H1 (cell line): ENCODE results near the gene HS3ST6. TPM values are rescaled to one million over a fixed set of nuclear protein-coding genes. Genes with fewer than 3 reads are reported as not detected.

Experiments
- CTCF ChIA-PET: fragments of 300-600 bp; sonication (Branson Sonifier 250); formaldehyde crosslinking; loops from one replicate; lab custom pipeline; 2021; ENCODE audit not compliant: partially characterized antibody; lab: Charles Lee
- POLR2A ChIA-PET: fragments of 300-600 bp; sonication (Branson Sonifier 250); formaldehyde crosslinking; loops from one replicate; lab custom pipeline; 2021; ENCODE audit warnings: inconsistent platforms; ENCODE audit not compliant: partially characterized antibody; lab: Charles Lee
- DNase-seq, 2 experiments: peaks; one replicate each; pipeline versions ENCODE4 v3.0.0 to v3.0.0-alpha.2; 2010 to 2022; ENCODE audit warnings: low spot score in 2 of 2, low read depth in 1 of 2, mixed read lengths in 1 of 2
- FAIRE-seq: peaks from 2 replicates; lab custom pipeline; 2011; peaks lifted over from hg19 to GRCh38; lab: Jason Lieb, UNC
- H2AFZ ChIP-seq: 2 replicates; pipeline ENCODE4 v1.8.1; 2012; ENCODE audit warnings: low read length, inconsistent platforms
- H2AK5ac ChIP-seq: 2 replicates; pipeline ENCODE4 v1.6.1; 2013; ENCODE audit warnings: low read depth, low read length
- H2BK120ac ChIP-seq: replicated peaks from 2 replicates; pipeline ENCODE3; 2013; ENCODE audit warnings: low read depth, low read length, inconsistent platforms
- H2BK12ac ChIP-seq: 2 replicates; pipeline ENCODE4 v1.6.1; 2013; ENCODE audit warnings: low read depth, low read length
- H2BK15ac ChIP-seq: 2 replicates; pipeline ENCODE4 v1.6.1; 2013; ENCODE audit warnings: low read length
- H2BK20ac ChIP-seq: 2 replicates; pipeline ENCODE4 v1.6.1; 2013; ENCODE audit warnings: low read length
- H2BK5ac ChIP-seq: 2 replicates; pipeline ENCODE4 v1.6.1; 2013; ENCODE audit warnings: low read depth, low read length
- H3K14ac ChIP-seq: 2 replicates; pipeline ENCODE4 v1.6.1; 2013; ENCODE audit warnings: inconsistent platforms; ENCODE audit not compliant: insufficient read length
- H3K18ac ChIP-seq: 2 replicates; pipeline ENCODE4 v1.6.1; 2013; ENCODE audit warnings: low read length; ENCODE audit errors: extremely low read depth
- H3K23ac ChIP-seq: 2 replicates; pipeline ENCODE4 v1.6.1; 2013; ENCODE audit warnings: inconsistent platforms; ENCODE audit not compliant: insufficient read length
- H3K23me2 ChIP-seq: 2 replicates; pipeline ENCODE4 v1.6.1; 2013; ENCODE audit warnings: low read depth, low read length
- H3K27ac ChIP-seq: 2 replicates; pipeline ENCODE4 v1.6.1; 2011; ENCODE audit warnings: low read depth, low read length, inconsistent platforms
- H3K27me3 ChIP-seq, 4 experiments: replicated peaks in 1 of 4; 1 replicate in 1 of 4; 2 replicates in 3 of 4; pipeline versions ENCODE4 v1.6.1 to v1.8.1; 2011 to 2013; ENCODE audit warnings: low read length in 3 of 4, mild to moderate bottlenecking in 3 of 4, inconsistent platforms in 2 of 4, mixed read lengths in 2 of 4, moderate library complexity in 1 of 4; ENCODE audit not compliant: control insufficient read depth in 3 of 4, insufficient read depth in 3 of 4; ENCODE audit errors: extremely low read depth in 1 of 4
- H3K36me3 ChIP-seq, 4 experiments: 2 replicates each; pipeline versions ENCODE4 v1.6.1 to v1.8.1; 2011 to 2013; ENCODE audit warnings: mild to moderate bottlenecking in 4 of 4, low read length in 3 of 4, moderate library complexity in 2 of 4, control low read depth in 1 of 4, inconsistent platforms in 1 of 4; ENCODE audit not compliant: insufficient read depth in 4 of 4, control insufficient read depth in 2 of 4
- H3K4ac ChIP-seq: replicated peaks from 2 replicates; pipeline ENCODE3; 2013; ENCODE audit warnings: low read length, low read depth, mixed read lengths, inconsistent platforms; ENCODE audit not compliant: insufficient read length
- H3K4me1 ChIP-seq, 4 experiments: replicated peaks in 1 of 4; 1 replicate in 1 of 4; 2 replicates in 3 of 4; pipeline versions ENCODE4 v1.6.1 to v1.8.1; 2011 to 2013; ENCODE audit warnings: low read length in 3 of 4, inconsistent platforms in 2 of 4, mixed read lengths in 1 of 4; ENCODE audit not compliant: insufficient read depth in 4 of 4, control insufficient read depth in 3 of 4
- H3K4me2 ChIP-seq, 2 experiments: 2 replicates each; pipeline versions ENCODE4 v1.6.1 to v1.8.1; 2011 to 2013; ENCODE audit warnings: low read depth in 2 of 2, low read length in 2 of 2, control low read depth in 1 of 2, inconsistent platforms in 1 of 2, mild to moderate bottlenecking in 1 of 2; ENCODE audit not compliant: insufficient read depth in 1 of 2
- H3K4me3 ChIP-seq, 4 experiments: fragments of 200-600, 300-600 bp in 1 of 4; sonication (generic), shearing (Covaris generic), sonication (Bioruptor Twin) in 1 of 4; 2 replicates each; pipeline versions ENCODE4 v1.5.1 to v1.8.1; 2011 to 2016; ENCODE audit warnings: low read length in 4 of 4, low read depth in 3 of 4, control low read depth in 2 of 4, inconsistent platforms in 2 of 4, mild to moderate bottlenecking in 2 of 4, mixed read lengths in 1 of 4, moderate library complexity in 1 of 4; ENCODE audit not compliant: insufficient read depth in 2 of 4; ENCODE audit errors: extremely low read depth in 1 of 4
- H3K56ac ChIP-seq: replicated peaks from 2 replicates; pipeline ENCODE3; 2013; ENCODE audit warnings: low read depth, mild to moderate bottlenecking, mixed read lengths, low read length, inconsistent platforms; ENCODE audit not compliant: insufficient read length
- H3K79me1 ChIP-seq: 2 replicates; pipeline ENCODE4 v1.6.1; 2013; ENCODE audit warnings: low read depth, low read length, control low read depth
- H3K79me2 ChIP-seq, 2 experiments: 2 replicates each; pipeline versions ENCODE4 v1.6.1 to v1.8.1; 2012 to 2013; ENCODE audit warnings: low read length in 2 of 2, mild to moderate bottlenecking in 2 of 2, inconsistent platforms in 1 of 2; ENCODE audit not compliant: insufficient read depth in 2 of 2, control insufficient read depth in 1 of 2
- H3K9ac ChIP-seq, 4 experiments: replicated peaks in 1 of 4; 1 replicate in 1 of 4; 2 replicates in 3 of 4; pipeline versions ENCODE4 v1.6.1 to v1.8.1; 2011 to 2013; ENCODE audit warnings: low read depth in 3 of 4, low read length in 3 of 4, control low read depth in 2 of 4, mild to moderate bottlenecking in 2 of 4, moderate library complexity in 2 of 4, inconsistent platforms in 1 of 4; ENCODE audit errors: extremely low read depth in 1 of 4
- H3K9me3 ChIP-seq, 2 experiments: 2 replicates each; pipeline versions ENCODE4 v1.6.1 to v1.8.1; 2012 to 2013; ENCODE audit warnings: mild to moderate bottlenecking in 2 of 2, moderate library complexity in 2 of 2, control low read depth in 1 of 2, inconsistent platforms in 1 of 2, low read depth in 1 of 2, low read length in 1 of 2, mixed read lengths in 1 of 2; ENCODE audit not compliant: insufficient read depth in 2 of 2
- H4K20me1 ChIP-seq, 2 experiments: replicated peaks in 1 of 2; 2 replicates each; pipeline versions ENCODE3 to v1.8.1; 2011 to 2013; ENCODE audit warnings: inconsistent platforms in 2 of 2, low read length in 2 of 2, mild to moderate bottlenecking in 1 of 2; ENCODE audit not compliant: insufficient read depth in 2 of 2, control insufficient read depth in 1 of 2
- H4K5ac ChIP-seq: 2 replicates; pipeline ENCODE4 v1.6.1; 2013; ENCODE audit warnings: low read length, low read depth, mixed read lengths, inconsistent platforms; ENCODE audit not compliant: insufficient read length
- H4K8ac ChIP-seq: 2 replicates; pipeline ENCODE4 v1.8.0; 2013; ENCODE audit warnings: mild to moderate bottlenecking, moderate library complexity, low read length, inconsistent platforms; ENCODE audit not compliant: insufficient read depth; ENCODE audit errors: extremely low read depth
- H4K91ac ChIP-seq: replicated peaks from 2 replicates; pipeline ENCODE3; 2013; ENCODE audit warnings: low read length, mixed read lengths, inconsistent platforms; ENCODE audit not compliant: insufficient read length
- HDAC2 ChIP-seq, 2 experiments: fragments of 300-600 bp in 1 of 2; sonication (generic) in 1 of 2; IDR thresholded peaks; 2 replicates each; pipeline ENCODE4 v1.6.1; 2011 to 2012; ENCODE audit warnings: low read depth in 2 of 2, low read length in 2 of 2, mild to moderate bottlenecking in 2 of 2, moderate library complexity in 2 of 2, borderline replicate concordance in 1 of 2, inconsistent platforms in 1 of 2
- HDAC6 ChIP-seq: IDR thresholded peaks from one replicate; pipeline ENCODE4 v1.7.1; 2012; ENCODE audit warnings: low read depth, mild to moderate bottlenecking, inconsistent platforms, low read length, moderate library complexity
- POU5F1 ChIP-seq: IDR thresholded peaks from 2 replicates; pipeline ENCODE4 v1.6.1; 2011; ENCODE audit warnings: low read depth, mild to moderate bottlenecking, low read length, moderate library complexity
- RXRA ChIP-seq: IDR thresholded peaks from 2 replicates; pipeline ENCODE4 v1.6.1; 2011; ENCODE audit warnings: low read depth, mild to moderate bottlenecking, low read length, moderate library complexity; ENCODE audit not compliant: insufficient read depth
- SIN3A ChIP-seq, 2 experiments: IDR thresholded peaks in 1 of 2; conservative IDR thresholded peaks in 1 of 2; 2 replicates each; pipeline ENCODE4 v1.6.1; 2011 to 2012; ENCODE audit warnings: low read length in 2 of 2, improper control_type of control experiment in 1 of 2, low read depth in 1 of 2, mild to moderate bottlenecking in 1 of 2
- TEAD4 ChIP-seq: IDR thresholded peaks from 2 replicates; pipeline ENCODE4 v1.6.1; 2012; ENCODE audit warnings: low read depth, low read length, inconsistent platforms, mixed read lengths
- WGBS, 2 experiments: shearing (Covaris generic) in 1 of 2; methylation state at CpG; one replicate each; pipeline versions ENCODE4 v1.1.6 to v1.1.7; 2013 to 2015; ENCODE audit warnings: low lambda C conversion rate in 2 of 2, mixed read lengths in 2 of 2, inconsistent platforms in 1 of 2, low coverage in 1 of 2, missing lambda C conversion rate in 1 of 2; ENCODE audit not compliant: insufficient replicate concordance in 2 of 2, insufficient coverage in 1 of 2, insufficient read length in 1 of 2; ENCODE audit errors: extremely low coverage in 1 of 2, missing lambda C conversion rate in 1 of 2; 5-methylcytosine and 5-hydroxymethylcytosine counted together
- polyA plus RNA-seq, 7 experiments: library from polyadenylated mRNA; depleted of rRNA in 3 of 7; stranded (reverse) in 5 of 7; unstranded in 2 of 7; fragments of >200 nt in 5 of 7; fragments of 200-250 nt in 2 of 7; gene quantifications; 1 replicate in 5 of 7; 2 replicates in 1 of 7; 4 replicates in 1 of 7; pipeline versions ENCODE4 v1.2.1 to v1.2.3, GENCODE V29; 2011 to 2013; ENCODE audit warnings: missing spikeins in 2 of 7, mixed read lengths in 2 of 7
- total RNA-seq: library from RNA; stranded (reverse); fragmentation: NEBNext Ultra II Directional; extraction: Animal tissue kit (Norgen Biotek cat#: 25700); gene quantifications from 2 replicates; pipeline ENCODE4 v1.2.1, GENCODE V29; 2021
- TF ChIP-seq, protein P1 (sequence below): IDR thresholded peaks from 2 replicates; pipeline ENCODE4 v1.6.1; 2012; ENCODE audit warnings: low read length, inconsistent platforms
- TF ChIP-seq, protein P2 (sequence below): IDR thresholded peaks from 2 replicates; pipeline ENCODE4 v1.6.1; 2011; ENCODE audit warnings: low read length, improper control_type of control experiment

Gene HS3ST6
- total and polyA plus RNA-seq, 2 of the 8 experiments (the other 6 are each of a cell fraction or from before 2014, with no cell fraction given), result 0.36 to 0.39 TPM

DNA sequence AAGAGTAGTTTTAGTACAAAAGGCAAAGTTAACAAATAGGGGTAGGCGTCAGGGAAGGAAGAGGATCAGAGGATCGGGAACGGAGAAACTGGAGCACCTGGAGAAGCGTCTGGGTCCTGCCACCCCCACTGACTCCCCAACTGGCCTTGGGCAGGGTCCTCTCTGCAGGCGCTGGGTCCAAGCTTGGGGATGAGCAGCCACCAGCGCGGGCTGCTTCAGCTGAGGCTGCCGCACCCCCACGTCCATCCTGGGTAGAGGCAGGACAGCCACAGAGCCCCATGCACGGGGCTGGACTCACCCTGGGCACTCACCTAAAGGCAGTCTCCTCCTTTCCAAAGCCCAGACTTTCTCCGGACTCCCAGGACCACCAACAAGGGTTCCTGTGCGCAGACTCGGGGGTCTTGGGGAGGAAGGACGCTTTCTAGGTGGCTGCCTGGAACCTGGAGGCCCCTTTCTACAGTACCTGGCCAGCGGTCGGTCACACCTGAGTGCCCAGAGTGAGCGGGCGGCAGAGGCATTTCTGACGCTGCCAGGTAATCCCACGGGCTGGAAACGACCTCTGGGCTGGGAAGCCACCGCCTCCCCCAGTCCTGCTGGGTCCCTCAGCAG, 1.1 kb downstream of the HS3ST6 start:
- Histone ChIP-seq H3K14ac (no peak overlapping the region), H2AK5ac (no peak overlapping the region), H3K27me3 (peaks cover 39 to 74% (median 61%) of the 10 kb centered on the region in 4 experiments), H4K20me1 (peaks cover 4 to 9% of the 10 kb centered on the region in 2 experiments), H4K5ac (no peak overlapping the region), H2BK15ac (no peak overlapping the region), H3K4ac (no peak overlapping the region), H3K36me3 (peaks cover 0 to 7% (median 0%) of the 10 kb centered on the region in 4 experiments; a peak in 1 of 8 replicates), H3K18ac (peak overlapping the region; percentile 60; the same call in 1 of the 2 replicates), H3K79me1 (no peaks in the 10 kb centered on the region), H2BK120ac (no peak overlapping the region), H4K91ac (peak overlapping the region; percentile 44), H3K4me3 (peak overlapping the region in 2 of 4 experiments; percentile 34 to 54; a peak in 4 of 8 replicates), H4K8ac (no peak overlapping the region), H3K9me3 (no peaks in the 10 kb centered on the region), H3K23me2 (peaks cover 9% of the 10 kb centered on the region; the same call in 1 of the 2 replicates), H2BK20ac (no peak overlapping the region), H2AFZ (no peak overlapping the region), H2BK12ac (no peak overlapping the region), H3K9ac (no peak overlapping the region), H3K79me2 (no peaks in the 10 kb centered on the region), H3K27ac (no peak overlapping the region), H3K4me1 (peaks cover 0 to 37% (median 23%) of the 10 kb centered on the region in 4 experiments; a peak in 6 of 7 replicates), H2BK5ac (no peak overlapping the region), H3K56ac (no peak overlapping the region), H3K4me2 (peak overlapping the region; percentile 65 to 80), H3K23ac (no peak overlapping the region)
- DNase-seq (no peak), FAIRE-seq (no peak)
- CTCF ChIA-PET, result interaction anchor here (0.8 to 4.0 kb wide), 4 partner anchors 11 to 53 kb away, joined by 3 to 19 read pairs (median 4); no protein-coding TSS in a partner anchor
- TF ChIP-seq, protein P1, sequence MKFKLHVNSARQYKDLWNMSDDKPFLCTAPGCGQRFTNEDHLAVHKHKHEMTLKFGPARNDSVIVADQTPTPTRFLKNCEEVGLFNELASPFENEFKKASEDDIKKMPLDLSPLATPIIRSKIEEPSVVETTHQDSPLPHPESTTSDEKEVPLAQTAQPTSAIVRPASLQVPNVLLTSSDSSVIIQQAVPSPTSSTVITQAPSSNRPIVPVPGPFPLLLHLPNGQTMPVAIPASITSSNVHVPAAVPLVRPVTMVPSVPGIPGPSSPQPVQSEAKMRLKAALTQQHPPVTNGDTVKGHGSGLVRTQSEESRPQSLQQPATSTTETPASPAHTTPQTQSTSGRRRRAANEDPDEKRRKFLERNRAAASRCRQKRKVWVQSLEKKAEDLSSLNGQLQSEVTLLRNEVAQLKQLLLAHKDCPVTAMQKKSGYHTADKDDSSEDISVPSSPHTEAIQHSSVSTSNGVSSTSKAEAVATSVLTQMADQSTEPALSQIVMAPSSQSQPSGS, result no peak
- TF ChIP-seq POU5F1, result no peak
- no peak for TF ChIP-seq SIN3A (conservative IDR thresholded peaks at IDR 0.05 in 1 of 2, IDR thresholded peaks at IDR 0.05 in 1 of 2; ENCODE audit: low read depth in 1 of 2, low read length in 2 of 2)
- TF ChIP-seq HDAC2 (IDR thresholded peaks at IDR 0.05; ENCODE audit: borderline replicate concordance in 1 of 2, low read depth in 2 of 2, low read length in 2 of 2), result no peak
- no peak for TF ChIP-seq TEAD4
- TF ChIP-seq, protein P2, sequence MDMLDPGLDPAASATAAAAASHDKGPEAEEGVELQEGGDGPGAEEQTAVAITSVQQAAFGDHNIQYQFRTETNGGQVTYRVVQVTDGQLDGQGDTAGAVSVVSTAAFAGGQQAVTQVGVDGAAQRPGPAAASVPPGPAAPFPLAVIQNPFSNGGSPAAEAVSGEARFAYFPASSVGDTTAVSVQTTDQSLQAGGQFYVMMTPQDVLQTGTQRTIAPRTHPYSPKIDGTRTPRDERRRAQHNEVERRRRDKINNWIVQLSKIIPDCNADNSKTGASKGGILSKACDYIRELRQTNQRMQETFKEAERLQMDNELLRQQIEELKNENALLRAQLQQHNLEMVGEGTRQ, result no peak
- no peak for TF ChIP-seq RXRA
- TF ChIP-seq HDAC6, result no peak
- WGBS, 2 experiments, result 13% methylated on average over 21 of the region's 22 CpGs; no CpG with 5 or more reads in 1 of the 2 experiments
- POLR2A ChIA-PET, result interaction anchor here (0.8 to 2.8 kb wide), 5 partner anchors 10 to 48 kb away, joined by 3 to 15 read pairs (median 7); partner anchors contain the start of gene RPS2
